Measurements from ENCODE around the gene LRRTM4.
"Not testable (repeated sequence)": the region's sequence is repeated elsewhere in the genome, so short reads cannot be mapped to it uniquely, and the experiment has no call there.

The LRRTM4 gene

GRCh38 chr2:77164021-77164420 is 358.2 kb downstream of the LRRTM4 start:
- not testable (repeated sequence) for DNase-seq (ENCODE audit: low read depth)

- DNase-seq (ENCODE audit: low read depth): no peak
Measured at GRCh38 chr2:77161009-77161408, 361.2 kb downstream of the LRRTM4 start.

GRCh38 chr2:77156599-77156998 is 365.6 kb downstream of the LRRTM4 start:
- no peak for DNase-seq (ENCODE audit: low read depth)

GRCh38 chr2:77155511-77155910 is 366.7 kb downstream of the LRRTM4 start:
- no peak for DNase-seq (ENCODE audit: low read depth)

- no peak for DNase-seq (ENCODE audit: low read depth)
Measured at GRCh38 chr2:77149565-77149964, 372.6 kb downstream of the LRRTM4 start.

- no peak for DNase-seq (ENCODE audit: low read depth)
Measured at GRCh38 chr2:77147153-77147552, 375.0 kb downstream of the LRRTM4 start.

- DNase-seq (ENCODE audit: low read depth): no peak
Measured at GRCh38 chr2:77144772-77145171, 377.4 kb downstream of the LRRTM4 start.

GRCh38 chr2:77142141-77142540 is 380.0 kb downstream of the LRRTM4 start:
- DNase-seq (ENCODE audit: low read depth): no peak

- not testable (repeated sequence) for DNase-seq (ENCODE audit: low read depth)
Measured at GRCh38 chr2:77128479-77128878, 393.7 kb downstream of the LRRTM4 start.

- DNase-seq (ENCODE audit: low read depth): no peak
Measured at GRCh38 chr2:77127345-77127744, 394.8 kb downstream of the LRRTM4 start.

GRCh38 chr2:77121518-77121917 is 400.7 kb downstream of the LRRTM4 start:
- DNase-seq (ENCODE audit: low read depth): no peak

- no peak for DNase-seq (ENCODE audit: low read depth)
Measured at GRCh38 chr2:77119333-77119732, 402.8 kb downstream of the LRRTM4 start.

GRCh38 chr2:77108915-77109314 is 413.3 kb downstream of the LRRTM4 start:
- DNase-seq (ENCODE audit: low read depth): no peak

GRCh38 chr2:77105008-77105407 is 417.2 kb downstream of the LRRTM4 start:
- DNase-seq (ENCODE audit: low read depth): no peak

GRCh38 chr2:77104554-77104953 is 417.6 kb downstream of the LRRTM4 start:
- no peak for DNase-seq (ENCODE audit: low read depth)

- DNase-seq (ENCODE audit: low read depth): no peak
Measured at GRCh38 chr2:77102927-77103326, 419.2 kb downstream of the LRRTM4 start.

GRCh38 chr2:77101796-77102452 is 420.3 kb downstream of the LRRTM4 start:
- DNase-seq (ENCODE audit: low read depth): no peak

- DNase-seq (ENCODE audit: low read depth): no peak
Measured at GRCh38 chr2:77099961-77100360, 422.2 kb downstream of the LRRTM4 start.

GRCh38 chr2:77095525-77095924 is 426.7 kb downstream of the LRRTM4 start:
- not testable (repeated sequence) for DNase-seq (ENCODE audit: low read depth)

GRCh38 chr2:77095096-77095495 is 427.1 kb downstream of the LRRTM4 start:
- DNase-seq (ENCODE audit: low read depth): no peak

GRCh38 chr2:77088424-77088823 is 433.8 kb downstream of the LRRTM4 start:
- not testable (repeated sequence) for DNase-seq (ENCODE audit: low read depth)

GRCh38 chr2:77087987-77088414 is 434.2 kb downstream of the LRRTM4 start:
- no peak for DNase-seq (ENCODE audit: low read depth)

GRCh38 chr2:77086478-77086877 is 435.7 kb downstream of the LRRTM4 start:
- no peak for DNase-seq (ENCODE audit: low read depth)

GRCh38 chr2:77086051-77086450 is 436.1 kb downstream of the LRRTM4 start:
- no peak for DNase-seq (ENCODE audit: low read depth)
